HG02938 (cell line): ENCODE measurements around the gene ATP6V0C.

Experiments
- ATAC-seq: cut with Tn5 transposase; IDR thresholded peaks from one replicate; pipeline ENCODE4 v1.9.1; 2021; ENCODE audit warnings: mild to moderate bottlenecking, moderate library complexity; ENCODE audit not compliant: unreplicated experiment

ATP6V0C gene

DNA sequence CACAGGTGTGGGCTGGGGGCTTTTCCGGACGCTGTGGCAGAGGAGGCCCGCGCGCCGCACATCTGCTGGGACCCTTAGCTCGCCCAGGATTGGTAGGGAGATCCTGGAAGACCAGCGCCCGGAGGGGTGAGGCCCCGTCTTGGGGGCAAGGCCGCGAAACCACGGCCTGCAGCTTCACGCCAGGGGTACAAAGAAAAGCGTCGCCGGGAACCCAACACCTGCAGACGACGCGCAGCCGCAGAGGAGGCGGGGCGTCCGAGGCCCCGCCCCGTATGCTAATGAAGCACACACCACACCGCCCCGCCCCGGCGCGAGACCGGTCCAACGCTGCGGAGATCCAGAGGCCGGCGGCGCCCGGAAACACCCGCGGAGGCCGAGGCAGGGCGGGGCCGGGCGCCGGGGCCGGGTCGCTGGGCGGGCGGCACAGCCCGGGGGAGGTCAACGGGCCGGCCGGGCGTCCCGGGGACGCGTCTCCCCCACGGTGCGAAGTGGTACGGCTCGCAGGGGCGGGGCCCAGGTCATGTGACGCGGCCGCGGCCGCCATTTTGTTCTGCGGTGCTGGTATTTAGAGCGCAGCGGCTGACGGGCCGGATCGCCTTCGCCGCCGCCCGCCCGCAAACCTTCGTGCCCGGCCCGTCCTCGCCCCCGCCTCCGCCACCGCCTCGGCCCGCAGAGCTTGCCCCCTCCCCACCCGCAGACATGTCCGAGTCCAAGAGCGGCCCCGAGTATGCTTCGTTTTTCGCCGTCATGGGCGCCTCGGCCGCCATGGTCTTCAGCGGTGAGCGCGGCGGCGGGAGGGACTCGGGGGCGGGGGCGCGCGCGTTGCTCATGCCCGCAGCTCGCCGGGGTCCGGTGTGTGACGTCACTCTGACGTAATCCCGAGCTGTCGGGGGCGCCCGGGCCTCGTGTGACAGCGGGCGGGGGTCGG is at the start of gene ATP6V0C:
TSS of gene ATP6V0C (plus strand) at position 548 of the 928 bp plus-strand sequence. CDS start at position 700, 152 bp downstream.
- ATAC-seq, result peak; percentile 57

GRCh38 chr16:2464333-2464732 is 49.4 kb upstream of the ATP6V0C start:
- ATAC-seq, result no peak

- ATAC-seq, result no peak
Measured at GRCh38 chr16:2465653-2466415, 47.9 kb upstream of the ATP6V0C start.

GRCh38 chr16:2466667-2467527 is 46.9 kb upstream of the ATP6V0C start:
- no peak for ATAC-seq

- ATAC-seq, result no peak
Measured at GRCh38 chr16:2467528-2468232, 46.1 kb upstream of the ATP6V0C start.

DNA sequence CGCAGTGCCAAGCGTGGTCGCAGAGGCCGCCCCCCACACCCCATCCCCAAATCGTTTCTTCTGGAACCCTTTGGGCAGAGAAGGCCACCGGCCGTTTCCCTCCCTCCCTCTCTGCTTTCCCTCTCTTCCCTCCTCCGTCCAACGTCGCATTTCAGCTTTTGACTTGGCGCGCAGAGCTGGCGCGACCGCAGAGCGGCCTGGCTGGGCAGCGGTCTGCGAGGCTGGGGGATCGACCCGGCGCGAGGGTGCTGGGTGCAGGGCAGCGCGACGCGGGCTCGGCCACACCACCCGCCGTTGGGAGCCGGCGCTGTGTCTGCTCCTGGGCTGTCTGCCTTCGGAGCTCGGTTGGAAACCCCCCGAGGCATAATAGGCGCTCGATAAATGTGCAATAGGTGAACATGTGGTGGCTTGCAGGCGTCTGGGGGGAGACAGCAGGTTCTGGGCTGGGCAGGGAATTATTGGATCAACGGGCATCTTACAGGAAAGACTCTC is 45.5 kb upstream of the ATP6V0C start:
- ATAC-seq, result no peak

GRCh38 chr16:2468725-2469398 is 44.9 kb upstream of the ATP6V0C start:
- ATAC-seq, result no peak

DNA sequence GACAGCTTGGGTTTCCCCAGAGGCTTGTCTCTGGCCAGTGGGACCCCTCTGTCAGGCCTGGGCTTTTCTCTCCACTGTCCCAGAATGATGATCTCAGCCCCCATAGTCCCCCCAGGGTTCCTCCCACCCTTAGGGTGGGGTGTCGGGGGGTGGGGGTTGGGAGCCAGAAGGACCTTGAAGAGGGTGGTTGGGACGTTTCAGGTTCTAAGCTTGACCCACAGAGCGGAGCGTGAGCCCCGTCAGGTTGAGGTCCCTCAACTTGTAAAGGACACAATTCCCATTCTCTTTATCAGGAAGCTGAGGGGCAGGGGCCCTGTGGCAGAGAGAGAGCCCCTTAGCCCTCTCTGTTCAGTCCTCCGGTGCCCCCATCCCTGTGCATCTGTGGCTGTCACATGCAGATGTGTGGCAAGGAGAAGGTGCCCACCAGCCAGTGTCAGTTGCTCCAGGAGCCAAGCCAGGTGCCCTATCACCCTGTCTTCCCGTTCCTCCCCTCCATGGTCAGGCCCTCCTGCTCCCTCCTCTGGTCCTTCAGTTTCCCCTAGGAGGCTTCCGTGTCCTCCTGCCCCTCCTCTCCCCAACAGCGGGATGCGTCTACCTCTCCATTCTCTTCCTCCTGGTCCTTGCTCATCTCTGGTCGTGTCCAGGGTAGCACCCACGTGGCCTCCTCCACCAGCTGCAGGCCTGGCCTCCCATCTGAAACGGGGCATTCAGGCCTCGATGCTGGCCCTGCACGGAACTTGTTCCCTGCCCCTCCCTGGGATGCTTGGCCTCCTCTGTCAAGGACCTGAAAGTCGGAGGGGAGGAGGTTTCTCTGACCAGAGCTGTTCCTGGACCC is 44.1 kb upstream of the ATP6V0C start:
- ATAC-seq, result no peak

DNA sequence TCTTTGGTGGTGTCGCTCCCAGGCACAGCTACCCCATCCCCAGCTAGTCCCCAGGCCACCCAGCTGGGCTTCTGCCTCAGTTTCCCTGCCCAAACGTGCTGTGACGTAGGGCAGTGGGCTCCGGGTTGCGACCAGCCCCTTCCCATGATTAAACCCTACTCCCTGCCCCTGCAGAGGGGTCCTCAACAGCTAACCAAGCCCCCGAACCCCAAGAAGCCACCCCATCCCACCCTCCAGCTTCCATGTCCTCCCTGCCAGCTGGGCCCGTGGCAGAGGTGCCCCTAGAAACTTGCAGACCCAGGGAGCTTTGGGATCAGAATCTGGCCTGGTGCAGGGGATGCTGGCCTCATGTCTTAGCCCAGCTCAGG is 43.5 kb upstream of the ATP6V0C start:
- ATAC-seq, result no peak

DNA sequence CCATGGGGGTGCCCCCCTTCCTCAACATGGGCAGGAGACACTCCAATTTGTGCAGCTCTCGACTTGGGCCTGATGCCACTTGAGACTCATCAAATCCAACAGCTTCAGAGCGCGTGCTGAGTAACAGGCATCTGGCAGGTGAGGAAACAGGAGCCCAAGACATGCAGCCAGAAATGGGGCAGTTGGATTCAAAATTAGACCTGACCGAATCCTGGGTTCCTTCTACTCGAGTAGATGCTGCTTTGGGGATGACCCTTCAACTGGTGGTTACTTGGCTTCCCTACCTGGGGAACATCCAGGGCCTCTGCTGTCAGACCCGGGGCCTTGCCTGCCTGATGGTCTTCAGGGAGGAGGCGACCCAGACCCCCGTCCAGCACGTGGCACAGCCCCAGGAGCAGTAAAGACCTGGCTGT is 43.1 kb upstream of the ATP6V0C start:
- ATAC-seq, result no peak

- ATAC-seq, result no peak
Measured at GRCh38 chr16:2471016-2471652, 42.6 kb upstream of the ATP6V0C start, which contains the start of gene NTN3. Gene NTN3, plus strand, starts transcription at chr16:2471297. Its CDS starts 405 bp downstream, at chr16:2471702.

DNA sequence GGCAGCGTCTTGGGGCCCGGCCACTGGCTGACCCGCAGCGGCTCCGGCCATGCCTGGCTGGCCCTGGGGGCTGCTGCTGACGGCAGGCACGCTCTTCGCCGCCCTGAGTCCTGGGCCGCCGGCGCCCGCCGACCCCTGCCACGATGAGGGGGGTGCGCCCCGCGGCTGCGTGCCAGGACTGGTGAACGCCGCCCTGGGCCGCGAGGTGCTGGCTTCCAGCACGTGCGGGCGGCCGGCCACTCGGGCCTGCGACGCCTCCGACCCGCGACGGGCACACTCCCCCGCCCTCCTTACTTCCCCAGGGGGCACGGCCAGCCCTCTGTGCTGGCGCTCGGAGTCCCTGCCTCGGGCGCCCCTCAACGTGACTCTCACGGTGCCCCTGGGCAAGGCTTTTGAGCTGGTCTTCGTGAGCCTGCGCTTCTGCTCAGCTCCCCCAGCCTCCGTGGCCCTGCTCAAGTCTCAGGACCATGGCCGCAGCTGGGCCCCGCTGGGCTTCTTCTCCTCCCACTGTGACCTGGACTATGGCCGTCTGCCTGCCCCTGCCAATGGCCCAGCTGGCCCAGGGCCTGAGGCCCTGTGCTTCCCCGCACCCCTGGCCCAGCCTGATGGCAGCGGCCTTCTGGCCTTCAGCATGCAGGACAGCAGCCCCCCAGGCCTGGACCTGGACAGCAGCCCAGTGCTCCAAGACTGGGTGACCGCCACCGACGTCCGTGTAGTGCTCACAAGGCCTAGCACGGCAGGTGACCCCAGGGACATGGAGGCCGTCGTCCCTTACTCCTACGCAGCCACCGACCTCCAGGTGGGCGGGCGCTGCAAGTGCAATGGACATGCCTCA is 41.9 kb upstream of the ATP6V0C start:
- no peak for ATAC-seq

- ATAC-seq, result no peak
Measured at GRCh38 chr16:2472488-2472864, 41.3 kb upstream of the ATP6V0C start.

- no peak for ATAC-seq
Measured at GRCh38 chr16:2472885-2473445, 40.8 kb upstream of the ATP6V0C start.

DNA sequence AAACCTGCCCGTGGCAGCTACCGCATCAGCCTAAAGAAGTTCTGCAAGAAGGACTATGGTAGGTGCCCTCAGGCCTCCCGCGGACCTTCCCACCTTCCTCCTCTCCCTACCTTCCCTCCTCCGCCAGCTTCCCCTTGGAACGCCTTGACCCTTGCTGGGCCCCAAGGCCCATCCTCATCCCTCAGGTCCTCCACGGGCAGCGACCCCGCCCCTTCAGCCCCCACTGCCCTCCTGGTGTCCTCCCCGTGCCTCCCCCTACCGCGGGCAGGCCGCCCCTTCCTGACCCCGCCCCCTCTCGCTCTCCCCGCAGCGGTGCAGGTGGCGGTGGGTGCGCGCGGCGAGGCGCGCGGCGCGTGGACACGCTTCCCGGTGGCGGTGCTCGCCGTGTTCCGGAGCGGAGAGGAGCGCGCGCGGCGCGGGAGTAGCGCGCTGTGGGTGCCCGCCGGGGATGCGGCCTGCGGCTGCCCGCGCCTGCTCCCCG is 40.3 kb upstream of the ATP6V0C start:
- no peak for ATAC-seq

- ATAC-seq, result no peak
Measured at GRCh38 chr16:2473999-2474876, 39.5 kb upstream of the ATP6V0C start.
